Measurements from ENCODE around the gene KRT34.

DNA sequence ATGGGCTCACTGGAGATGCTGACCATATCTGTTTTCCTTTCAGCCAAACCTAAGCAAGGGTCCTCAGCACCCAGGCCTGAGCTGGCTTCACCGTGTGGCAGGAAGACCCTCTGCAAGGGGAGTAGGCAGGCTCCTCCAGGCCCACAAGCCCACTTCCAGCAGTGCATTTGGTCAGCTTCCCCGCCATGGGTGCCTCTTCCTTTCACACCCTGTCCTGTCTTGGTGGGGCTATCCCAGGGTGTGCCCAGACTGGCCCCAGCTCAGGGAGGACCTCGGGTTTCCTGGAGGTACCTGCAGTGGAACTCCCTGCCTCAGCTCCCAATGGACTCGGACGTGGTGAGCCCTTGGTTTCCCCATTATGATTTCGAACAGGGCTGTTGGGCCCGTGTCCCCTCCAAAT lies 53.9 kb downstream of the KRT34 start:
- TF ChIP-seq CTCF (tag by site-specific recombination; IDR thresholded peaks at IDR 0.05) (no peak), ZNF138 (tag by site-specific recombination; IDR thresholded peaks at IDR 0.05; ENCODE audit: borderline replicate concordance) (no peak), ZBTB7A (tag by site-specific recombination; IDR thresholded peaks at IDR 0.05; ENCODE audit: low read depth) (no peak), PRDM1 (tag by site-specific recombination; IDR thresholded peaks at IDR 0.05) (no peak), PRDM10 (tag by site-specific recombination; IDR thresholded peaks at IDR 0.05) (no peak), HIC1 (tag by site-specific recombination; IDR thresholded peaks at IDR 0.05) (no peak), GLI2 (tag by site-specific recombination; IDR thresholded peaks at IDR 0.05; ENCODE audit: borderline replicate concordance, low read depth) (no peak), ZNF561 (tag by site-specific recombination; IDR thresholded peaks at IDR 0.05; ENCODE audit: borderline replicate concordance) (no peak), REST (tag by site-specific recombination; IDR thresholded peaks at IDR 0.05) (no peak)
- TF ChIP-seq, protein P1, sequence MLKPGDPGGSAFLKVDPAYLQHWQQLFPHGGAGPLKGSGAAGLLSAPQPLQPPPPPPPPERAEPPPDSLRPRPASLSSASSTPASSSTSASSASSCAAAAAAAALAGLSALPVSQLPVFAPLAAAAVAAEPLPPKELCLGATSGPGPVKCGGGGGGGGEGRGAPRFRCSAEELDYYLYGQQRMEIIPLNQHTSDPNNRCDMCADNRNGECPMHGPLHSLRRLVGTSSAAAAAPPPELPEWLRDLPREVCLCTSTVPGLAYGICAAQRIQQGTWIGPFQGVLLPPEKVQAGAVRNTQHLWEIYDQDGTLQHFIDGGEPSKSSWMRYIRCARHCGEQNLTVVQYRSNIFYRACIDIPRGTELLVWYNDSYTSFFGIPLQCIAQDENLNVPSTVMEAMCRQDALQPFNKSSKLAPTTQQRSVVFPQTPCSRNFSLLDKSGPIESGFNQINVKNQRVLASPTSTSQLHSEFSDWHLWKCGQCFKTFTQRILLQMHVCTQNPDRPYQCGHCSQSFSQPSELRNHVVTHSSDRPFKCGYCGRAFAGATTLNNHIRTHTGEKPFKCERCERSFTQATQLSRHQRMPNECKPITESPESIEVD (tag by site-specific recombination; IDR thresholded peaks at IDR 0.05) = no peak
- TF ChIP-seq, protein P2, sequence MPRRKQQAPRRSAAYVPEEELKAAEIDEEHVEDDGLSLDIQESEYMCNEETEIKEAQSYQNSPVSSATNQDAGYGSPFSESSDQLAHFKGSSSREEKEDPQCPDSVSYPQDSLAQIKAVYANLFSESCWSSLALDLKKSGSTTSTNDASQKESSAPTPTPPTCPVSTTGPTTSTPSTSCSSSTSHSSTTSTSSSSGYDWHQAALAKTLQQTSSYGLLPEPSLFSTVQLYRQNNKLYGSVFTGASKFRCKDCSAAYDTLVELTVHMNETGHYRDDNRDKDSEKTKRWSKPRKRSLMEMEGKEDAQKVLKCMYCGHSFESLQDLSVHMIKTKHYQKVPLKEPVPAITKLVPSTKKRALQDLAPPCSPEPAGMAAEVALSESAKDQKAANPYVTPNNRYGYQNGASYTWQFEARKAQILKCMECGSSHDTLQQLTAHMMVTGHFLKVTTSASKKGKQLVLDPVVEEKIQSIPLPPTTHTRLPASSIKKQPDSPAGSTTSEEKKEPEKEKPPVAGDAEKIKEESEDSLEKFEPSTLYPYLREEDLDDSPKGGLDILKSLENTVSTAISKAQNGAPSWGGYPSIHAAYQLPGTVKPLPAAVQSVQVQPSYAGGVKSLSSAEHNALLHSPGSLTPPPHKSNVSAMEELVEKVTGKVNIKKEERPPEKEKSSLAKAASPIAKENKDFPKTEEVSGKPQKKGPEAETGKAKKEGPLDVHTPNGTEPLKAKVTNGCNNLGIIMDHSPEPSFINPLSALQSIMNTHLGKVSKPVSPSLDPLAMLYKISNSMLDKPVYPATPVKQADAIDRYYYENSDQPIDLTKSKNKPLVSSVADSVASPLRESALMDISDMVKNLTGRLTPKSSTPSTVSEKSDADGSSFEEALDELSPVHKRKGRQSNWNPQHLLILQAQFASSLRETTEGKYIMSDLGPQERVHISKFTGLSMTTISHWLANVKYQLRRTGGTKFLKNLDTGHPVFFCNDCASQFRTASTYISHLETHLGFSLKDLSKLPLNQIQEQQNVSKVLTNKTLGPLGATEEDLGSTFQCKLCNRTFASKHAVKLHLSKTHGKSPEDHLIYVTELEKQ (tag by site-specific recombination; IDR thresholded peaks at IDR 0.05; ENCODE audit: borderline replicate concordance) = no peak

All from HEK293 (cell line).